ENCODE measurements around the gene SSTR3. TPM values are rescaled to one million over a fixed set of nuclear protein-coding genes. Genes with fewer than 3 reads are reported as not detected.

SSTR3 gene
- total RNA-seq, 2 experiments from 2014 or later, result 1.9 to 2.1 TPM

GRCh38 chr22:37157516-37158285 is 54.6 kb downstream of the SSTR3 start:
- CTCF ChIA-PET, result no interaction called here
- H3K27me3 ChIP-seq (ENCODE audit: control insufficient read depth in 1 of 2, insufficient read depth in 2 of 2, low read length in 2 of 2), result no peaks in the 10 kb centered on the region
- intact Hi-C loops (cut with DNase I, micrococcal nuclease), result no loop called here
- no peak overlapping the region for H3K4me3 Mint-ChIP-seq
- peaks cover 30% of the 10 kb centered on the region for H3K4me1 ChIP-seq (ENCODE audit: insufficient read depth, low read length)
- TF ChIP-seq CTCF (IDR thresholded peaks at IDR 0.05), result no peak
- no peak overlapping the region for H3K4me3 ChIP-seq (ENCODE audit: low read length)
- no peak overlapping the region for H3K27ac ChIP-seq (ENCODE audit: low read depth in 1 of 2, low read length in 2 of 2)
- H3K27me3 Mint-ChIP-seq, result no peaks in the 10 kb centered on the region
- H3K4me1 Mint-ChIP-seq (ENCODE audit: low read depth), result peaks cover 18% of the 10 kb centered on the region
- ATAC-seq (ENCODE audit: poor library complexity) (no peak), DNase-seq (no peak)
- peaks cover 0 to 9% of the 10 kb centered on the region in 2 experiments for H3K9me3 ChIP-seq (ENCODE audit: control insufficient read depth in 1 of 2, insufficient read depth in 1 of 2, low read length in 2 of 2)
- POLR2A ChIA-PET, result no interaction called here
- H3K36me3 Mint-ChIP-seq (ENCODE audit: low read depth), result no peaks in the 10 kb centered on the region
- no peak overlapping the region for H3K27ac Mint-ChIP-seq
- no peaks in the 10 kb centered on the region for H3K9me3 Mint-ChIP-seq
- no peaks in the 10 kb centered on the region for H3K36me3 ChIP-seq (ENCODE audit: insufficient read depth, low read length)

- ATAC-seq (ENCODE audit: poor library complexity), result no peak
- no peaks in the 10 kb centered on the region for H3K27me3 Mint-ChIP-seq
Measured at GRCh38 chr22:37156686-37157435, 55.4 kb downstream of the SSTR3 start.

GRCh38 chr22:37155971-37156370 is 56.3 kb downstream of the SSTR3 start:
- peaks cover 12% of the 10 kb centered on the region for H3K4me1 ChIP-seq (ENCODE audit: insufficient read depth, low read length)
- Mint-ChIP-seq H3K4me3 (no peak overlapping the region), H3K4me1 (ENCODE audit: low read depth) (peaks cover 20% of the 10 kb centered on the region), H3K27me3 (no peaks in the 10 kb centered on the region), H3K9me3 (no peaks in the 10 kb centered on the region), H3K27ac (no peak overlapping the region), H3K36me3 (ENCODE audit: low read depth) (no peaks in the 10 kb centered on the region)
- H3K36me3 ChIP-seq (ENCODE audit: insufficient read depth, low read length), result no peaks in the 10 kb centered on the region
- CTCF ChIA-PET, result no interaction called here
- H3K9me3 ChIP-seq (ENCODE audit: control insufficient read depth in 1 of 2, insufficient read depth in 1 of 2, low read length in 2 of 2), result peaks cover 0 to under 1% of the 10 kb centered on the region in 2 experiments
- no peak for DNase-seq
- no peak for ATAC-seq (ENCODE audit: poor library complexity)
- no peak for TF ChIP-seq CTCF (IDR thresholded peaks at IDR 0.05)
- no peak overlapping the region for H3K27ac ChIP-seq (ENCODE audit: low read depth in 1 of 2, low read length in 2 of 2)
- H3K27me3 ChIP-seq (ENCODE audit: control insufficient read depth in 1 of 2, insufficient read depth in 2 of 2, low read length in 2 of 2), result no peaks in the 10 kb centered on the region
- POLR2A ChIA-PET, result no interaction called here
- no peak overlapping the region for H3K4me3 ChIP-seq (ENCODE audit: low read length)
- intact Hi-C loops (cut with DNase I, micrococcal nuclease), result no loop called here

More at GRCh38 chr22:37156686-37157435, 55.4 kb downstream of the SSTR3 start:
- H3K27me3 ChIP-seq (ENCODE audit: control insufficient read depth in 1 of 2, insufficient read depth in 2 of 2, low read length in 2 of 2), result no peaks in the 10 kb centered on the region
- H3K9me3 ChIP-seq (ENCODE audit: control insufficient read depth in 1 of 2, insufficient read depth in 1 of 2, low read length in 2 of 2), result peaks cover 0 to 9% of the 10 kb centered on the region in 2 experiments
- H3K9me3 Mint-ChIP-seq, result no peaks in the 10 kb centered on the region
- H3K4me1 Mint-ChIP-seq (ENCODE audit: low read depth), result peaks cover 13% of the 10 kb centered on the region
- no peaks in the 10 kb centered on the region for H3K36me3 ChIP-seq (ENCODE audit: insufficient read depth, low read length)
- DNase-seq, result no peak
- intact Hi-C loops (cut with DNase I, micrococcal nuclease), result no loop called here
- no peaks in the 10 kb centered on the region for H3K36me3 Mint-ChIP-seq (ENCODE audit: low read depth)
- no peak for TF ChIP-seq CTCF (IDR thresholded peaks at IDR 0.05)
- no peak overlapping the region for H3K27ac ChIP-seq (ENCODE audit: low read depth in 1 of 2, low read length in 2 of 2)
- ChIA-PET CTCF (no interaction called here), POLR2A (no interaction called here)
- H3K27ac Mint-ChIP-seq, result no peak overlapping the region
- no peak overlapping the region for H3K4me3 ChIP-seq (ENCODE audit: low read length)
- no peak overlapping the region for H3K4me3 Mint-ChIP-seq
- H3K4me1 ChIP-seq (ENCODE audit: insufficient read depth, low read length), result peaks cover 21% of the 10 kb centered on the region
